GM18517 (cell line): ENCODE results near the gene LCE1E.

ENCODE experiments used
- ATAC-seq: cut with Tn5 transposase; IDR thresholded peaks from one replicate; pipeline ENCODE4 v1.9.1; 2021; ENCODE audit warnings: mild to moderate bottlenecking, moderate library complexity; ENCODE audit not compliant: unreplicated experiment

Gene LCE1E

GRCh38 chr1:152777510-152778137 is 8.4 kb upstream of the LCE1E start:
- ATAC-seq: no peak

DNA sequence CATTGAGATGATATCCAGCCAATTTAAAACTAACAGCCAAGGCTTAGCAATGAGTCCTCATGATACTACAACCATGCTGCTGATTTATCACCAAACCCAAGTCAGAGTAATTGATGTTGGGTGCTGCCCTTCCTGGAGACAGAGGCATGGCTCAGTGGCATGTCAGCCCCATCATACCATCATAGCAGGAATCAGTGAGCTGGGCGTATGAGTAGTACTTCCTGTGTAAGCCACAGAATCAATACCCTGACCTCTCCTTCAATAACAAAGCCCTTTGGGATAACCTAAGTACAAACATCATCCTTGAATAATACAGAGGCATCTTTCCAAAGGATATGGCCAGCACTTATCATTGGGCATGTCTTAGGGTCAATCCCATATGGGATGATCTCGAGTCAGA is 3.0 kb upstream of the LCE1E start:
- no peak for ATAC-seq

DNA sequence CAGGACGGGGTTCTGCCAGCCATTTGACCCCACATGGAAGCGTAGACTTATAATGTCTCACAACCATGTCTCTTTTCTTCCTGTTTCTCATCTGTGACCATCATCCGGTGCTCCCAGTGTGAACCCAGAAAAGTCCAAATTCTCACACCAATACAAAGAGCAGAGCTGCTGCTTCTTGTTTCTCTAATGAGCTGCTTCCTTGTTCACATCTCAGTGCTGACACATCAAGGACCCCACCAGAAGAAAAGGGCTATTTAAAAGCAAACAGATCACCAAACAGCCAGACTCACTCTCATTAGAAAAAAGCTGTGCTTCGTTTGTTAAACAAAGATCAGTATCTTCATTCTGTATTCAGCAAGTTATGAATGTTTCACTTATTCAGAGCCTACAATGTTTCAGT is 9.6 kb downstream of the LCE1E start:
- no peak for ATAC-seq

- ATAC-seq: no peak
These were observed 10.4 kb downstream of the LCE1E start, which contains the start of gene LCE1D for GRCh38 chr1:152796421-152796820. LCE1D (plus strand) TSS chr1:152796721; CDS start chr1:152797795, 1,074 bp downstream.

DNA sequence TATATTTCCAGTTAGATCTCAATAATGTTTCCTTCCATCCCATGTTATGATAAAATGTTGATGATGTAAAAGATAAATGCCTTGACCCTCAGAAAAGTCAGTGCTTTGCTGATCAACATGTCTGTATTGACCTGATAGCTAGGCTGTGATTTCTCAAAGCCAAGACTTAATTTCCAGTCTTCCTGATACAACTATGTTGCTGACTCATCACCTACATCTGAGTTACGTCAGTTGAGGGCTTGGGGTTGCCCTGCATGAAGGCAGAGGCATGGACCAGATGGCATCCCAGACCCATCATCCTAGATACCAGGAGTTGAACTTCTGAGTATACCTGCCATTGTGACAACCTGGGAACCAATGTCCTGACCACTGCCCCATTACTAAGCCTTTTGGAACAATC is 15.3 kb downstream of the LCE1E start:
- no peak for ATAC-seq

GRCh38 chr1:152806576-152806975 is 20.5 kb downstream of the LCE1E start, which contains the start of gene LCE1C:
LCE1C (minus strand) TSS chr1:152806651; CDS start chr1:152805478, 1,173 bp downstream.
- ATAC-seq: no peak

DNA sequence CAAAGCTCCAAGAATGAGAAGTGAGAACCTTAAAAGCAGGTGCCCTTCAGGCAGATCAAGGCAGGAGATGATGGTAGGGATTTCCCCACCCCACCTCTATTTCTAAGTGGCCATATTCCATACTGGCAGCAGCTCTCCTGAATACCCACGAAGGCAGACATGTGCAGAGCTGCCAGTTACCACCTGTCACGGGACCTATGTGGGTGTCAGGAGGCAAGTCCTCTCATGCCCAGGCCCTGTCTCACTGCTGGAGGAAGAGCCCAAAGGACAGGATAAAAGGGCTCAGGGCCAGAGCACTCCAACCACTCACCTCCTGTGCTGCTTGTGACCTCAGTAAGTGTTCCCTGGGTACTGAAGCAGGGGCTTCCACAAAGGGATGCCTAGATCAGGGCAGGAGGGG is 25.0 kb downstream of the LCE1E start:
- no peak for ATAC-seq

DNA sequence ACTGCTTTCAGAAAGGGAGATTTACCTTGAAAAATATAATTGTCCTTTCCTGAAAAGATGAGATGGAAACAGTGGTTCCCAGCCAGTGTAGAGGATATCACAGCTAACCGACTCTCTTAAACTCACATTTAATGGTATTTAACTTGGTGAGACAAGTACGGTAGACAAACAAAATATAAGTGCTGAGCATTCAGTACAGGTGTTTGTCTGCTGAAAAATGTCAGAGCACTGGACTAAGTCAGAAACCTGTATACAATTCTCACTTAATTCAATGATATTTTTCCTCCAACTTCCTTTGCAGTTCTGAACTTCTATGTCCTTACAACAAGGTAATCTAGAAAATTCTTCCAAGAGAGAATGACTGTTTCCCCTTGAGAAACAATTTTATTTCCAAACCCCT is 25.6 kb downstream of the LCE1E start, which contains the start of gene LCE1B:
LCE1B (plus strand) TSS at position 301 of the 400 bp plus-strand sequence. CDS start 476 bp downstream, outside the sequence.
- ATAC-seq: no peak

- no peak for ATAC-seq
These were observed 31.3 kb downstream of the LCE1E start for GRCh38 chr1:152817309-152817708.

GRCh38 chr1:152823294-152823693 is 37.2 kb downstream of the LCE1E start:
- ATAC-seq: no peak

DNA sequence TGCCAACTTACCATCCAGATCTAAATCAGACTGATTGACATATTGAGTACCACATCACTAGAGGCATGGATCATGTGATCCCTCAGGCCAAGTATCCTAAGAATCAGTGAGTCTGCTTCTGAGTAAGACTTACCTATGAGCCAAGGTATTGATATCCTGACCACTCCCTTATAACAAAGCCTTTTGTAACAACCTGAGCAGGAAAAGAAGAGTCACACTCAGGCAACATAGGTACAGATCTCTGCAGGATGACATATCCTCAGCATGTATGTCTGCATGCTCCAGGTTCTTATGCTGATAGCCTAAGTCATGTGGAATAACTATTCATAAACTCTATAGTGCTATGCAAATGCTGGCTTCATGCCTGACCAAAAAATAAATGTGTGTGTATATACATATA is 38.9 kb downstream of the LCE1E start:
- no peak for ATAC-seq

DNA sequence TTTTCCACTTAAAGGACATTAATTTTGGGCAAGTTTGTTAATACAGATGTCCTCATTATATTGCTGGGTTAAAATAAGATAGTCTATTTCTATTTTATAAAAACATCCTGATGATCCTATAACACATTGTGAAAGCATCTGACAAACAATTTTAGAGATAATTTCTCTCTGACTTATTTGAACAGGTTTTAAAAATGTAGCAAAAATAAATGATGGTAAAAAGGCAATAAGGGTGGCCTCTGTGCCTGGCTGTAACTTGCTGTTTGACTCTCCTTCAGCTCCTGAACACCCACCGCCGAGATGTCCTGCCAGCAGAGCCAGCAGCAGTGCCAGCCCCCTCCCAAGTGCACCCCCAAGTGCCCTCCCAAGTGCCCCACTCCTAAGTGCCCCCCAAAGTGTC is 41.1 kb downstream of the LCE1E start, which contains the start of gene LCE1A:
LCE1A (plus strand) TSS at position 301 of the 400 bp plus-strand sequence; CDS start at position 301, 0 bp downstream.
- ATAC-seq: no peak

GRCh38 chr1:152836870-152837269 is 50.8 kb downstream of the LCE1E start:
- ATAC-seq: no peak
